Sigmoid colon (tissue), 4 donors: ENCODE measurements around the gene SIRT6.

Experiments used
- CTCF ChIP-seq, 4 experiments: fragments of 450-650 bp in 3 of 4; fragments of 200-600 bp in 1 of 4; IDR thresholded peaks; one replicate each; pipeline ENCODE4 v1.5.1; 2016 to 2019; ENCODE audit warnings: antibody characterized with exemption in 4 of 4, mild to moderate bottlenecking in 3 of 4, moderate library complexity in 2 of 4
- EP300 ChIP-seq, 4 donors: sonication (generic); formaldehyde crosslinking; IDR thresholded peaks; one replicate each; pipeline ENCODE4 v1.6.1; 2017; ENCODE audit warnings: antibody characterized with exemption in 4 of 4
- POLR2A ChIP-seq, 2 donors: fragments of 450-650 bp; IDR thresholded peaks; one replicate each; pipeline ENCODE4 v1.6.1; 2016; ENCODE audit warnings: antibody characterized with exemption in 2 of 2, mild to moderate bottlenecking in 2 of 2, moderate library complexity in 2 of 2
- POLR2AphosphoS5 ChIP-seq, 4 donors: sonication (generic); formaldehyde crosslinking; IDR thresholded peaks; one replicate each; pipeline ENCODE4 v1.6.1; 2017; ENCODE audit warnings: antibody characterized with exemption in 4 of 4

GRCh38 chr19:4200940-4201542 is 18.7 kb upstream of the SIRT6 start:
- TF ChIP-seq CTCF (IDR thresholded peaks at IDR 0.05) = no peak
- TF ChIP-seq EP300 (IDR thresholded peaks at IDR 0.05) = no peak
- TF ChIP-seq POLR2A (IDR thresholded peaks at IDR 0.05) = no peak
- TF ChIP-seq POLR2AphosphoS5 (IDR thresholded peaks at IDR 0.05) = no peak
